GM23338 (cell line): ENCODE results near the gene ABCA1. TPM values are rescaled to one million over a fixed set of nuclear protein-coding genes. Genes with fewer than 3 reads are reported as not detected.

ENCODE experiments used
- ATAC-seq: fragments of 200-7000 bp; cut with Tn5 transposase; 3 replicates; pipeline ENCODE4 v1.9.1; 2020
- DNase-seq: peaks from one replicate; pipeline ENCODE4 v3.0.0-alpha.2; 2015; ENCODE audit warnings: low spot score
- H2AFZ ChIP-seq: fragments of 200-600 bp; sonication (generic); 2 replicates; pipeline ENCODE4 v1.8.0; 2016; ENCODE audit warnings: antibody characterized with exemption, mild to moderate bottlenecking, moderate library complexity
- H3F3A ChIP-seq: fragments of 200-600 bp; sonication (generic); replicated peaks from 2 replicates; pipeline ENCODE4 v1.8.0; 2017; ENCODE audit warnings: antibody characterized with exemption, mixed run types, low read depth
- H3K27ac ChIP-seq: fragments of 200-600 bp; sonication (generic); 2 replicates; pipeline ENCODE4 v1.6.1; 2016; ENCODE audit warnings: low read depth
- H3K27me3 ChIP-seq: fragments of 200-600 bp; sonication (generic); 2 replicates; pipeline ENCODE4 v1.8.0; 2016; ENCODE audit warnings: mild to moderate bottlenecking, mixed run types, moderate library complexity; ENCODE audit not compliant: insufficient read depth
- H3K36me3 ChIP-seq: fragments of 200-600 bp; sonication (generic); 2 replicates; pipeline ENCODE4 v1.8.0; 2016; ENCODE audit warnings: mild to moderate bottlenecking; ENCODE audit not compliant: insufficient read depth
- H3K4me1 ChIP-seq: fragments of 200-600 bp; sonication (generic); 2 replicates; pipeline ENCODE4 v1.8.0; 2016; ENCODE audit warnings: mild to moderate bottlenecking, moderate library complexity; ENCODE audit not compliant: insufficient read depth
- H3K4me2 ChIP-seq: fragments of 200-600 bp; sonication (generic); 2 replicates; pipeline ENCODE4 v1.7.1; 2017; ENCODE audit warnings: mixed run types
- H3K4me3 ChIP-seq: fragments of 200-600 bp; sonication (generic); 2 replicates; pipeline ENCODE4 v1.6.1; 2016; ENCODE audit warnings: mixed run types
- H3K79me2 ChIP-seq: fragments of 200-600 bp; sonication (generic); replicated peaks from 2 replicates; pipeline ENCODE4 v1.8.0; 2017; ENCODE audit warnings: mild to moderate bottlenecking; ENCODE audit not compliant: insufficient read depth
- H3K9me2 ChIP-seq: fragments of 200-600 bp; sonication (generic); 2 replicates; pipeline ENCODE4 v1.8.0; 2017; ENCODE audit not compliant: insufficient read depth
- H4K20me1 ChIP-seq: fragments of 200-600 bp; sonication (generic); replicated peaks from 2 replicates; pipeline ENCODE4 v1.8.0; 2017; ENCODE audit warnings: mild to moderate bottlenecking; ENCODE audit not compliant: insufficient read depth
- H3K27ac Mint-ChIP-seq: 2 replicates; pipeline ENCODE4 v1.8.0; 2020; ENCODE audit warnings: inconsistent platforms, mild to moderate bottlenecking, moderate library complexity, mixed read lengths
- H3K27me3 Mint-ChIP-seq: 3 replicates; pipeline ENCODE4 v1.8.0; 2022; ENCODE audit warnings: low read depth, mild to moderate bottlenecking, moderate library complexity, mixed read lengths, inconsistent platforms; ENCODE audit not compliant: insufficient read depth, poor library complexity
- H3K36me3 Mint-ChIP-seq: 3 replicates; pipeline ENCODE4 v1.8.0; 2021; ENCODE audit warnings: low read depth, mild to moderate bottlenecking, inconsistent platforms, moderate library complexity, mixed read lengths
- H3K4me1 Mint-ChIP-seq: 3 replicates; pipeline ENCODE4 v1.8.0; 2020; ENCODE audit warnings: mild to moderate bottlenecking, inconsistent platforms, mixed read lengths
- H3K4me3 Mint-ChIP-seq: 3 replicates; pipeline ENCODE4 v1.8.0; 2021; ENCODE audit warnings: moderate library complexity, mild to moderate bottlenecking, inconsistent platforms, mixed read lengths
- H3K9me3 Mint-ChIP-seq: 3 replicates; pipeline ENCODE4 v1.8.0; 2020; ENCODE audit warnings: moderate library complexity, mild to moderate bottlenecking, inconsistent platforms, mixed read lengths
- CREB1 ChIP-seq: fragments of 250-450 bp; sonication (Bioruptor Pico); IDR thresholded peaks from 2 replicates; pipeline ENCODE4 v1.5.0; 2020; ENCODE audit warnings: low read depth, mild to moderate bottlenecking, moderate library complexity
- ETS1 ChIP-seq: IDR thresholded peaks from 2 replicates; pipeline ENCODE4 v1.6.1; 2016; ENCODE audit warnings: antibody characterized with exemption
- NANOG ChIP-seq: IDR thresholded peaks from 2 replicates; pipeline ENCODE4 v1.6.1; 2016; ENCODE audit warnings: antibody characterized with exemption, borderline replicate concordance
- POLR2AphosphoS5 ChIP-seq: IDR thresholded peaks from 2 replicates; pipeline ENCODE4 v1.6.1; 2016; ENCODE audit warnings: antibody characterized with exemption, low read depth
- REST ChIP-seq: IDR thresholded peaks from one replicate; pipeline ENCODE4 v1.6.1; 2018; ENCODE audit warnings: antibody characterized with exemption; ENCODE audit not compliant: unreplicated experiment
- ZNF331 ChIP-seq: fragments of 250-450 bp; sonication (Bioruptor Pico); IDR thresholded peaks from 2 replicates; pipeline ENCODE4 v1.5.0; 2020; ENCODE audit warnings: low read depth, mild to moderate bottlenecking, moderate library complexity
- ZNF462 ChIP-seq: fragments of 250-450 bp; sonication (Bioruptor Pico); IDR thresholded peaks from 2 replicates; pipeline ENCODE4 v1.5.0; 2020; ENCODE audit warnings: mild to moderate bottlenecking, moderate library complexity
- long read RNA-seq: library from polyadenylated mRNA; unstranded; transcript quantifications from one replicate; pipeline ENCODE4 v2.0.0, GENCODE V29; 2020; ENCODE audit not compliant: unreplicated experiment
- polyA plus RNA-seq: library from polyadenylated mRNA; unstranded; fragments of >200 nt; fragmentation: Nextera tagmentation; extraction: Ambion mirVana; gene quantifications from 2 replicates; pipeline ENCODE4 v1.2.1, GENCODE V29; 2016
- total RNA-seq: library from RNA; depleted of rRNA; stranded (reverse); fragments of >200 nt; shearing (Covaris generic); gene quantifications from 2 replicates; pipeline ENCODE4 v1.2.3, GENCODE V29; 2014; rRNA removed

The ABCA1 gene
- total RNA-seq: 2.8 and 2.9 TPM in 2 replicates
- 1.1 and 1.4 TPM in 2 replicates for polyA plus RNA-seq
- long read RNA-seq, partial matches to known transcripts: 0 of 2 reads
- long read RNA-seq, other reads (novel, unspliced or antisense): 2 of 2 reads

- H3K27me3 Mint-ChIP-seq: peaks cover 16% of the 10 kb centered on the region
- H3K4me3 Mint-ChIP-seq: peak within 1 kb of the TSS; percentile 97
- H3K27me3 ChIP-seq: peaks cover 31% of the 10 kb centered on the region
- H3K27ac ChIP-seq: no peak within 1 kb of the TSS
- peak within 1 kb of the TSS; percentile 77 for H3K27ac Mint-ChIP-seq
- peaks cover 11% of the 10 kb centered on the region for H3K4me1 ChIP-seq
- no peaks in the 10 kb centered on the region for H3K36me3 ChIP-seq
- H2AFZ ChIP-seq: peak within 1 kb of the TSS; percentile 99
- H3K4me2 ChIP-seq: peak within 1 kb of the TSS; percentile 99
- H3K4me1 Mint-ChIP-seq: peaks cover 27% of the 10 kb centered on the region
- TF ChIP-seq CREB1 (CRISPR knock-in tag) (peak; percentile 3; the same call in 1 of the 2 replicates), ZNF331 (CRISPR knock-in tag) (no peak)
- H3K79me2 ChIP-seq: no peaks in the 10 kb centered on the region
- no peaks in the 10 kb centered on the region for H3K9me2 ChIP-seq
- no peaks in the 10 kb centered on the region for H4K20me1 ChIP-seq
- no peaks in the 10 kb centered on the region for H3K36me3 Mint-ChIP-seq
- H3K4me3 ChIP-seq: peak within 1 kb of the TSS; percentile 98
- peaks cover 4% of the 10 kb centered on the region; the same call in 1 of the 2 replicates for H3F3A ChIP-seq
- H3K9me3 Mint-ChIP-seq: no peaks in the 10 kb centered on the region
- DNase-seq (peak; percentile 96), ATAC-seq (peak; percentile 61)
Observed at GRCh38 chr9:104927912-104928740, at the start of gene ABCA1. TSS of gene ABCA1 (minus strand) at chr9:104928155. CDS start at chr9:104903679, 24,476 bp downstream.

- Mint-ChIP-seq H3K36me3 (no peaks in the 10 kb centered on the region), H3K27ac (no peak overlapping the region), H3K4me3 (no peak overlapping the region), H3K4me1 (peaks cover 14% of the 10 kb centered on the region), H3K9me3 (no peaks in the 10 kb centered on the region), H3K27me3 (peaks cover 6% of the 10 kb centered on the region)
- Histone ChIP-seq H3K27ac (no peak overlapping the region), H3K79me2 (no peaks in the 10 kb centered on the region), H3K4me2 (no peak overlapping the region), H3K9me2 (no peaks in the 10 kb centered on the region), H3K4me1 (no peaks in the 10 kb centered on the region), H3K36me3 (no peaks in the 10 kb centered on the region), H3K4me3 (no peak overlapping the region), H2AFZ (no peak overlapping the region), H4K20me1 (no peaks in the 10 kb centered on the region), H3F3A (no peaks in the 10 kb centered on the region), H3K27me3 (no peaks in the 10 kb centered on the region)
- ATAC-seq: no peak
- DNase-seq: no peak
- TF ChIP-seq ETS1 (no peak), NANOG (no peak), POLR2AphosphoS5 (no peak), REST (no peak), ZNF462 (CRISPR knock-in tag) (no peak), CREB1 (CRISPR knock-in tag) (no peak)
Observed at GRCh38 chr9:104977580-104977979, 49.6 kb upstream of the ABCA1 start.
